ENCODE data around the gene BOD1L1.

BOD1L1 gene

GRCh38 chr4:13527192-13527980 lies 100.1 kb downstream of the BOD1L1 start:
- no peak overlapping the region for H3K27ac Mint-ChIP-seq
- peaks cover 97% of the 10 kb centered on the region for H3K27me3 Mint-ChIP-seq
- H3K36me3 Mint-ChIP-seq (ENCODE audit: low read depth), result no peaks in the 10 kb centered on the region
- peaks cover 59% of the 10 kb centered on the region for H3K4me1 Mint-ChIP-seq (ENCODE audit: low read depth)
- intact Hi-C loops (cut with micrococcal nuclease), result no loop called here
- no peak overlapping the region for H3K4me3 Mint-ChIP-seq
- peaks cover 10% of the 10 kb centered on the region for H3K9me3 Mint-ChIP-seq

- Mint-ChIP-seq H3K4me1 (ENCODE audit: low read depth) (peaks cover 57% of the 10 kb centered on the region), H3K9me3 (peaks cover 10% of the 10 kb centered on the region), H3K4me3 (no peak overlapping the region), H3K36me3 (ENCODE audit: low read depth) (no peaks in the 10 kb centered on the region), H3K27ac (no peak overlapping the region), H3K27me3 (peaks cover 99% of the 10 kb centered on the region)
- intact Hi-C loops (cut with micrococcal nuclease), result no loop called here
Observed at GRCh38 chr4:13526658-13527057, 100.9 kb downstream of the BOD1L1 start.

- H3K4me1 Mint-ChIP-seq (ENCODE audit: low read depth), result peaks cover 48% of the 10 kb centered on the region
- no peak overlapping the region for H3K4me3 Mint-ChIP-seq
- peaks cover 10% of the 10 kb centered on the region for H3K9me3 Mint-ChIP-seq
- no peak overlapping the region for H3K27ac Mint-ChIP-seq
- intact Hi-C loops (cut with micrococcal nuclease), result no loop called here
- no peaks in the 10 kb centered on the region for H3K36me3 Mint-ChIP-seq (ENCODE audit: low read depth)
- H3K27me3 Mint-ChIP-seq, result peaks cover 96% of the 10 kb centered on the region
Observed at GRCh38 chr4:13525606-13526281, 101.8 kb downstream of the BOD1L1 start.

GRCh38 chr4:13524504-13525243 lies 102.9 kb downstream of the BOD1L1 start:
- Mint-ChIP-seq H3K36me3 (ENCODE audit: low read depth) (no peaks in the 10 kb centered on the region), H3K27me3 (peaks cover 90% of the 10 kb centered on the region), H3K27ac (no peak overlapping the region), H3K4me3 (no peak overlapping the region), H3K4me1 (ENCODE audit: low read depth) (peaks cover 38% of the 10 kb centered on the region), H3K9me3 (peaks cover 10% of the 10 kb centered on the region)
- intact Hi-C loops (cut with micrococcal nuclease), result no loop called here

- H3K9me3 Mint-ChIP-seq, result peaks cover 10% of the 10 kb centered on the region
- no peaks in the 10 kb centered on the region for H3K36me3 Mint-ChIP-seq (ENCODE audit: low read depth)
- intact Hi-C loops (cut with micrococcal nuclease), result no loop called here
- H3K27ac Mint-ChIP-seq, result no peak overlapping the region
- peaks cover 30% of the 10 kb centered on the region for H3K4me1 Mint-ChIP-seq (ENCODE audit: low read depth)
- no peak overlapping the region for H3K4me3 Mint-ChIP-seq
- peaks cover 85% of the 10 kb centered on the region for H3K27me3 Mint-ChIP-seq
Observed at GRCh38 chr4:13523591-13524503, 103.7 kb downstream of the BOD1L1 start.

GRCh38 chr4:13523105-13523477 lies 104.4 kb downstream of the BOD1L1 start:
- intact Hi-C loops (cut with micrococcal nuclease), result no loop called here
- H3K9me3 Mint-ChIP-seq, result peaks cover 10% of the 10 kb centered on the region
- H3K36me3 Mint-ChIP-seq (ENCODE audit: low read depth), result no peaks in the 10 kb centered on the region
- H3K27ac Mint-ChIP-seq, result no peak overlapping the region
- peaks cover 22% of the 10 kb centered on the region for H3K4me1 Mint-ChIP-seq (ENCODE audit: low read depth)
- H3K27me3 Mint-ChIP-seq, result peaks cover 78% of the 10 kb centered on the region
- H3K4me3 Mint-ChIP-seq, result no peak overlapping the region

- H3K27ac Mint-ChIP-seq, result no peak overlapping the region
Observed at GRCh38 chr4:13522282-13523104, 105.0 kb downstream of the BOD1L1 start.

GRCh38 chr4:13521047-13521446 lies 106.5 kb downstream of the BOD1L1 start:
- intact Hi-C loops (cut with micrococcal nuclease), result no loop called here
- Mint-ChIP-seq H3K4me3 (no peak overlapping the region), H3K27me3 (peaks cover 67% of the 10 kb centered on the region), H3K9me3 (peaks cover 10% of the 10 kb centered on the region), H3K36me3 (ENCODE audit: low read depth) (no peaks in the 10 kb centered on the region), H3K4me1 (ENCODE audit: low read depth) (peaks cover 11% of the 10 kb centered on the region), H3K27ac (no peak overlapping the region)

More at GRCh38 chr4:13522282-13523104, 105.0 kb downstream of the BOD1L1 start:
- no peaks in the 10 kb centered on the region for H3K36me3 Mint-ChIP-seq (ENCODE audit: low read depth)
- H3K27me3 Mint-ChIP-seq, result peaks cover 72% of the 10 kb centered on the region
- H3K4me3 Mint-ChIP-seq, result no peak overlapping the region
- intact Hi-C loops (cut with micrococcal nuclease), result no loop called here
- peaks cover 10% of the 10 kb centered on the region for H3K9me3 Mint-ChIP-seq
- peaks cover 16% of the 10 kb centered on the region for H3K4me1 Mint-ChIP-seq (ENCODE audit: low read depth)
